ENCODE measurements around the gene TKFC. TPM values are rescaled to one million over a fixed set of nuclear protein-coding genes. Genes with fewer than 3 reads are reported as not detected.

The TKFC gene
- total RNA-seq, 1 donor from 2014 or later = 6.8 TPM

DNA sequence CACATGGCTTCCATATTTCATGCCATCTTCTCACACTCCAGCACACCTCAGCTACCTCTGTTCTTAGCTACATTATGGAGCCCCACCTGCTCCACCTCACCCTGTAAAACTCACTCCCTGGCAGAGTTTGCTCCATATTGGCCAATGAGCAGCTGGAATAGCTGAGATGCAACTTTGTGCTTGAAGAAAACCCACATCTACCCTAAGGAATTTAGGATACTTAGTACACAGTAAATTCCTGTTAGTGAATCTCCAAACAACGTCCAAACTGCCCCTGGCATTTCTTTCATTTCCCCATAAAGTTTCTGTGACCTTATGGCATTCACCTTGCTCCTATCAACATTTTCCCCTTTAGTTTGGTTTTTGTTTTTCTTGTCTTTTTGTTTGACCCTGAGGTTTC, 35.7 kb upstream of the TKFC start:
- Histone ChIP-seq H3K27me3 (ENCODE audit: control insufficient read depth in 3 of 3, insufficient read depth in 3 of 3, low read length in 3 of 3) (peaks cover 0 to 3% (median 3%) of the 10 kb centered on the region in 3 donors), H3K9me3 (ENCODE audit: control insufficient read depth in 3 of 3, low read length in 3 of 3) (no peaks in the 10 kb centered on the region), H3K4me1 (ENCODE audit: control insufficient read depth in 3 of 3, insufficient read depth in 3 of 3, low read length in 3 of 3) (peaks cover 28 to 38% (median 33%) of the 10 kb centered on the region in 3 donors), H3K9ac (ENCODE audit: low read depth in 1 of 3, low read length in 3 of 3) (no peak overlapping the region), H3K27ac (ENCODE audit: low read depth, low read length) (peak overlapping the region; percentile 44), H3K36me3 (ENCODE audit: control insufficient read depth in 3 of 3, insufficient read depth in 3 of 3, low read length in 3 of 3) (peaks cover 38 to 44% (median 39%) of the 10 kb centered on the region in 3 donors), H3K4me3 (ENCODE audit: low read length in 3 of 3) (no peak overlapping the region)

DNA sequence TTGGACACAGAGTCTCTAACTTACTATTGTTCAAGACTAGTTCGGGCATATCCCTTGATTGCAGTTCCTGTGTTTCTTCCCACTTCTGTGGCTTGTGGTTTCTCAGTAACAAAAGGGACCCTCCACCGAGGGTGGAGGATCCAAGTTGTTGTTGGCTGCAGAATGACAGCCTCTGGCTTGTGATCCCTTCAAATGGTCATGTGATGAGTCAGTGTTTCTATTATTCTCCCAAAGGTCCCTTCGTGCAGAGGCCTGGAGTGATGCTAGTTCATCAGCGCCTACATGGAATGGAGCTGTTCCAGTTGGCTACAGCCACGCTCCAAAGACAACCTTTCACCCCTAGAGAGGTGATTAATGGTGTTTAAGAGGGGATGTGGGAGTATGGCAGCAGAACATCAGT, 35.3 kb upstream of the TKFC start:
- Histone ChIP-seq H3K9me3 (ENCODE audit: control insufficient read depth in 3 of 3, low read length in 3 of 3) (no peaks in the 10 kb centered on the region), H3K9ac (ENCODE audit: low read depth in 1 of 3, low read length in 3 of 3) (no peak overlapping the region), H3K27me3 (ENCODE audit: control insufficient read depth in 3 of 3, insufficient read depth in 3 of 3, low read length in 3 of 3) (peaks cover 0 to 3% (median 0%) of the 10 kb centered on the region in 3 donors), H3K27ac (ENCODE audit: low read depth, low read length) (peak overlapping the region; percentile 44), H3K4me3 (ENCODE audit: low read length in 3 of 3) (no peak overlapping the region), H3K36me3 (ENCODE audit: control insufficient read depth in 3 of 3, insufficient read depth in 3 of 3, low read length in 3 of 3) (peaks cover 42 to 49% (median 43%) of the 10 kb centered on the region in 3 donors), H3K4me1 (ENCODE audit: control insufficient read depth in 3 of 3, insufficient read depth in 3 of 3, low read length in 3 of 3) (peaks cover 28 to 38% (median 33%) of the 10 kb centered on the region in 3 donors)

DNA sequence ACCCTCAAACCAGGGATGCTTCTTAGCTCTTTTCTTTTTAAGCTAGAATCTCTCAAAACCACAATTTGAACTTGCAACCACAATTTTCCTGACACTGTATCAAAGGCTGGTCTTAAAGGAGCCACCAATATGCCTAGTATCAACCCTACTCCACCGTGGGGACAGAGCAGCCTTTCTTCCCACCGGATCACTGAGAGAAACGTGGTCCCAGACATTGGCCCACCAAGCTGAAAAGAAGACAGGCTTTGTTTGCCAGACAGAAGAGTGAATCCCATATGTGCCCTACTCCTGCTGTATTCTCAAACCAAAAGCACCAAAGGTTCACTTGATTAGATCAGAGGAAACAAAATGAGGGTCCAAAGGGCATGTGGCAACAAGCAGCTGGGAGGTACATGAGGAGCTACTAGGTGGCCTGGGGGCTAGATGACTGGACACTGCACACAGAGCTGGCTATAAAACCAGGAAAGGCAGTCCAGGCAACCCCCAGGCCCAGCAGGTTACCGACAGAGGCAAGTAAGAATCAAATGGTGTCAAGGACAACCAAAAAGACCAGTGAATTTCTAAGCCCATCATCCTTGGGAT, 34.3 kb upstream of the TKFC start:
- Histone ChIP-seq H3K9ac (ENCODE audit: low read depth in 1 of 3, low read length in 3 of 3) (no peak overlapping the region), H3K4me1 (ENCODE audit: control insufficient read depth in 3 of 3, insufficient read depth in 3 of 3, low read length in 3 of 3) (peaks cover 24 to 33% (median 29%) of the 10 kb centered on the region in 3 donors), H3K9me3 (ENCODE audit: control insufficient read depth in 3 of 3, low read length in 3 of 3) (no peaks in the 10 kb centered on the region), H3K27me3 (ENCODE audit: control insufficient read depth in 3 of 3, insufficient read depth in 3 of 3, low read length in 3 of 3) (peaks cover 0 to 3% (median 0%) of the 10 kb centered on the region in 3 donors), H3K4me3 (ENCODE audit: low read length in 3 of 3) (no peak overlapping the region), H3K36me3 (ENCODE audit: control insufficient read depth in 3 of 3, insufficient read depth in 3 of 3, low read length in 3 of 3) (peaks cover 50 to 57% (median 50%) of the 10 kb centered on the region in 3 donors), H3K27ac (ENCODE audit: low read depth, low read length) (no peak overlapping the region)

DNA sequence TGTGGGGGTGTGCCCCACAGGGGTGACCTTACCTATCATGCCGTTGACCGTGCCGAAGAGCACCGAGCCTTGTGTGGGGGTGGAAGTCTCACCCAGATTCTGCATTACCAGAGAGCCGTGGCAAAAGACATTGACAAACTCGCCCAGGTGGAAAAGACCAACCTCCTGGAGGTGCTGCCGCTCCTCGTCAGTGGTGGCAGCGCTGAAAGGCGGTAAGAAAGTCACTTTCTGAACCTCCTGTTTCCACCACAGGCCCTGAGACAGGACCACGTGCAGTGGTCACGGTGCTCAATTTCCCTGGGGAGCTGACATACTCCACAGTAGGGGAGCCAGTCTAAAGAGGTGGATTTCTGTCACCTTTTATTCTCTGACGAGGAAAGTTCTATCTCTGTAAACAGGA, 30.5 kb upstream of the TKFC start:
- Histone ChIP-seq H3K27me3 (ENCODE audit: control insufficient read depth in 3 of 3, insufficient read depth in 3 of 3, low read length in 3 of 3) (no peaks in the 10 kb centered on the region), H3K9me3 (ENCODE audit: control insufficient read depth in 3 of 3, low read length in 3 of 3) (no peaks in the 10 kb centered on the region), H3K9ac (ENCODE audit: low read depth in 1 of 3, low read length in 3 of 3) (no peak overlapping the region), H3K27ac (ENCODE audit: low read depth, low read length) (no peak overlapping the region), H3K36me3 (ENCODE audit: control insufficient read depth in 3 of 3, insufficient read depth in 3 of 3, low read length in 3 of 3) (peaks cover 67 to 81% (median 70%) of the 10 kb centered on the region in 3 donors), H3K4me1 (ENCODE audit: control insufficient read depth in 3 of 3, insufficient read depth in 3 of 3, low read length in 3 of 3) (peaks cover 5 to 9% (median 6%) of the 10 kb centered on the region in 3 donors), H3K4me3 (ENCODE audit: low read length in 3 of 3) (no peak overlapping the region)

DNA sequence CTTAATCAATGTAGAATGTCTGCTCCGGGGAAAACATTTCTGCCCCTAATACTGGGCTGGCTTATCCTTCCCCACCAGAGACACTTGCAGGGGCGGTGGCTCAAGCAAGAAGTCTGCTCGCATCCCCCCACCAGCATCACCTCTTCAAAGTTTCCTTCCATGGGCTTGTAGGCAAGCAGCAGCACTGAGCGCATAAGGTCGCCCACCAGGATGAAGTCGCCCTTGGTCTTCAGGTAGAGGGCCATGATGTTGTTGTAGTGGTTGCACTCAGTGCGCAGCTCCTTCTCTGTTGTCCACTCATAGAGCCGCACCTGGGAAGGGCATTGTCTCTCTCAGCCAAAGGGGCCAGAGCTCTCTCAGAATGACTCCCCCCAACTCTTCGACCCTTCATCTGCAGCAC, 29.3 kb upstream of the TKFC start:
- H3K9ac ChIP-seq (ENCODE audit: low read depth in 1 of 3, low read length in 3 of 3) = no peak overlapping the region
- H3K27me3 ChIP-seq (ENCODE audit: control insufficient read depth in 3 of 3, insufficient read depth in 3 of 3, low read length in 3 of 3) = no peaks in the 10 kb centered on the region
- H3K4me1 ChIP-seq (ENCODE audit: control insufficient read depth in 3 of 3, insufficient read depth in 3 of 3, low read length in 3 of 3) = peaks cover 0 to 2% (median under 1%) of the 10 kb centered on the region in 3 donors
- H3K9me3 ChIP-seq (ENCODE audit: control insufficient read depth in 3 of 3, low read length in 3 of 3) = no peaks in the 10 kb centered on the region
- H3K36me3 ChIP-seq (ENCODE audit: control insufficient read depth in 3 of 3, insufficient read depth in 3 of 3, low read length in 3 of 3) = peaks cover 76 to 90% (median 76%) of the 10 kb centered on the region in 3 donors
- no peak overlapping the region for H3K4me3 ChIP-seq (ENCODE audit: low read length in 3 of 3)
- H3K27ac ChIP-seq (ENCODE audit: low read depth, low read length) = no peak overlapping the region

DNA sequence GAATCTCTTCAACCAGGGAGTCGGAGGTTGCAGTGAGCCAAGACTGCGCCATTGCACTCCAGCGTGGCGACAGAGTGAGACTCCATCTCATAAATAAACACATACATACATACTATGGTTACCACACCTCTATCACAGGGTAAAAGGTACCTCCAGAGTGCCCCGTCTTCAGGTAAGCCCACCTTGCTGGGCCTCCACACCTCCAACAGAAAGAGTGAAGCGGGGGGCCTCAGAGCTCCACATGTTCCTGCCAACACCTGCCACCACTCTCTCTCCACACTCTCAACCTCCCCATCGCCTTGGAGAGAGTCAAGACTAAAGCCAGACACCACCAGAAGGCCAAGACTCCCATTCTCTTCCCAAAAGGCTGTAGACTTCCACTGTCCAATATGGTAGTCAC, 27.6 kb upstream of the TKFC start:
- H3K4me3 ChIP-seq (ENCODE audit: low read length in 3 of 3) = no peak overlapping the region
- no peak overlapping the region for H3K27ac ChIP-seq (ENCODE audit: low read depth, low read length)
- H3K4me1 ChIP-seq (ENCODE audit: control insufficient read depth in 3 of 3, insufficient read depth in 3 of 3, low read length in 3 of 3) = no peaks in the 10 kb centered on the region
- no peak overlapping the region for H3K9ac ChIP-seq (ENCODE audit: low read depth in 1 of 3, low read length in 3 of 3)
- H3K36me3 ChIP-seq (ENCODE audit: control insufficient read depth in 3 of 3, insufficient read depth in 3 of 3, low read length in 3 of 3) = peaks cover 76 to 91% (median 76%) of the 10 kb centered on the region in 3 donors
- no peaks in the 10 kb centered on the region for H3K9me3 ChIP-seq (ENCODE audit: control insufficient read depth in 3 of 3, low read length in 3 of 3)
- H3K27me3 ChIP-seq (ENCODE audit: control insufficient read depth in 3 of 3, insufficient read depth in 3 of 3, low read length in 3 of 3) = no peaks in the 10 kb centered on the region

DNA sequence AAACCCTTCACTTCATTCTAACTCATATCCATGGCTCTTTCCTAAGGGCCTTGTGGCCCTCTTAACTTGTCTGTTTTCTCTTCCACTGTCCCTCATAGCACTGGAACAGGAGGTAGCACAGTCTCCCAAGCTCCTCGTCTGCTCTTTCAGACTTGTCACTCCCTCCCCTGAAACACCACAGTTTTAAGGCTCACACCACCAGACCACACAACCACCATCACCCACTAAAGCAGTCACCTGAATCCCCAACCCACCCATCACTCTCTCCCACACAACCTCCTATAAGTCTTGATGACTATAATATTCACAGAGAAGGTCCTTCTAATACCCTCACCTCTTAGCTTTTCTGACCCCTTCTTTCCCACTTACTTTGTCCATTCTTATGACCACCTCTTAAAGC, 26.8 kb upstream of the TKFC start:
- Histone ChIP-seq H3K9me3 (ENCODE audit: control insufficient read depth in 3 of 3, low read length in 3 of 3) (no peaks in the 10 kb centered on the region), H3K4me1 (ENCODE audit: control insufficient read depth in 3 of 3, insufficient read depth in 3 of 3, low read length in 3 of 3) (no peaks in the 10 kb centered on the region), H3K9ac (ENCODE audit: low read depth in 1 of 3, low read length in 3 of 3) (no peak overlapping the region), H3K27me3 (ENCODE audit: control insufficient read depth in 3 of 3, insufficient read depth in 3 of 3, low read length in 3 of 3) (no peaks in the 10 kb centered on the region), H3K36me3 (ENCODE audit: control insufficient read depth in 3 of 3, insufficient read depth in 3 of 3, low read length in 3 of 3) (peaks cover 74 to 91% (median 77%) of the 10 kb centered on the region in 3 donors), H3K4me3 (ENCODE audit: low read length in 3 of 3) (no peak overlapping the region), H3K27ac (ENCODE audit: low read depth, low read length) (no peak overlapping the region)

DNA sequence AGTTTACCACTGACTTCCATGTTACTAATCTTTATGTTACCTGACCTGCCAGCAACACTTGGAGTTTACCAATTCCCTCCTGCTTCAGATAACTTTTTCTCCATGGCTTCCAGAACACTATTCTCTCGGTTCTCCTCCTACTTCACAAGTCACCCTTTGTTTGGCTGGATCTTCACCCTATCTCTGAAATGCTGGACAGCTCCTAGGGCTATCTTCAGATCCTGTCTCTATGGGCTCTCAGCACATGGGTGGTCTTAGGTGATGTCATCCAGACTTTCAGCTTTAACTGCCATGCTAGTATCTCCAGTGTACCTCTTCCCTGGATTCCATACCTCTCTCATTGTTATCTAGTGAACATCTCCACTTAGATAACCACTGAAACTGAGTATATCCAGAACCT, 25.7 kb upstream of the TKFC start:
- Histone ChIP-seq H3K4me1 (ENCODE audit: control insufficient read depth in 3 of 3, insufficient read depth in 3 of 3, low read length in 3 of 3) (no peaks in the 10 kb centered on the region), H3K27me3 (ENCODE audit: control insufficient read depth in 3 of 3, insufficient read depth in 3 of 3, low read length in 3 of 3) (no peaks in the 10 kb centered on the region), H3K36me3 (ENCODE audit: control insufficient read depth in 3 of 3, insufficient read depth in 3 of 3, low read length in 3 of 3) (peaks cover 74 to 90% (median 78%) of the 10 kb centered on the region in 3 donors), H3K9ac (ENCODE audit: low read depth in 1 of 3, low read length in 3 of 3) (no peak overlapping the region), H3K9me3 (ENCODE audit: control insufficient read depth in 3 of 3, low read length in 3 of 3) (no peaks in the 10 kb centered on the region), H3K4me3 (ENCODE audit: low read length in 3 of 3) (no peak overlapping the region), H3K27ac (ENCODE audit: low read depth, low read length) (no peak overlapping the region)

DNA sequence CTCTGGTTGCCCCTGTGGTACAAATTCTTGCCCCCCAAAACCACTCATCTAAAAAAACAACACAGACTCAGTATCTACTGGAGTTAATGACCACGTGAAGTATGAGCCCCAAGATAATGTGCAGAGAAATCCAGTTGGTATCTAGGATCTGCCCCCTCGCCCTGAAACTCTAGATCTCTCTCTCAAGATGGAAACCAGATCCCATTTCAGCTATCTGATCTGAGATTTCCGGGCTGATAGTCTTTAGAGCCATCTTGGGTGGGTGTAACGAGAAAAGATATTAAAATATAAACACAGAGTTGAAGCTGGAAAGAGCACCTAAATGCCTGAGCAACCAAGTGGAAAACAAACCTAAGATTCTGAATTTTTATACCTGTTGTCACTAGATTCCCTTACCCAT, 23.9 kb upstream of the TKFC start:
- Histone ChIP-seq H3K27ac (ENCODE audit: low read depth, low read length) (no peak overlapping the region), H3K27me3 (ENCODE audit: control insufficient read depth in 3 of 3, insufficient read depth in 3 of 3, low read length in 3 of 3) (no peaks in the 10 kb centered on the region), H3K9me3 (ENCODE audit: control insufficient read depth in 3 of 3, low read length in 3 of 3) (no peaks in the 10 kb centered on the region), H3K4me1 (ENCODE audit: control insufficient read depth in 3 of 3, insufficient read depth in 3 of 3, low read length in 3 of 3) (no peaks in the 10 kb centered on the region), H3K4me3 (ENCODE audit: low read length in 3 of 3) (no peak overlapping the region), H3K9ac (ENCODE audit: low read depth in 1 of 3, low read length in 3 of 3) (no peak overlapping the region), H3K36me3 (ENCODE audit: control insufficient read depth in 3 of 3, insufficient read depth in 3 of 3, low read length in 3 of 3) (peaks cover 73 to 91% (median 81%) of the 10 kb centered on the region in 3 donors)

DNA sequence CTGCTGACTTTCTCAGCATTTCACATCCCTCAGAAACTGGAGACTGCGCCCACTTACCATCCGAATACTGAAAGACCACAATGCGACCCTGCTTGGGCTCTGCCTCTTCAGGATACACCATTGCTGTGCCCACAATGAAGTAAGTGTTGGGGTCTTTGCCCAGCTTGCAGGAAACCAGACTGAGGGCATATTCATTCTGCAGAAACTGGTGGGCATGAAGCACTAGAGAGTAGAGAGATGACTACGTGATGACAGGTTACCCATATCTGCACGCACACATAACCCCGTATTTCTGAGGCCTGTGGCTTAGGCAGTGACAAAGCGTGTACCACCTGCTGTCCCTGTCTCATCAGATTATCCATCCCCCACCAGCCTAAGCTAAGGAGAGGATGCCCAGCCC, 23.3 kb upstream of the TKFC start:
- no peak overlapping the region for H3K27ac ChIP-seq (ENCODE audit: low read depth, low read length)
- H3K9me3 ChIP-seq (ENCODE audit: control insufficient read depth in 3 of 3, low read length in 3 of 3) = no peaks in the 10 kb centered on the region
- H3K9ac ChIP-seq (ENCODE audit: low read depth in 1 of 3, low read length in 3 of 3) = no peak overlapping the region
- H3K27me3 ChIP-seq (ENCODE audit: control insufficient read depth in 3 of 3, insufficient read depth in 3 of 3, low read length in 3 of 3) = no peaks in the 10 kb centered on the region
- H3K36me3 ChIP-seq (ENCODE audit: control insufficient read depth in 3 of 3, insufficient read depth in 3 of 3, low read length in 3 of 3) = peaks cover 74 to 95% (median 85%) of the 10 kb centered on the region in 3 donors
- H3K4me1 ChIP-seq (ENCODE audit: control insufficient read depth in 3 of 3, insufficient read depth in 3 of 3, low read length in 3 of 3) = no peaks in the 10 kb centered on the region
- H3K4me3 ChIP-seq (ENCODE audit: low read length in 3 of 3) = no peak overlapping the region

Measured in skeletal muscle tissue (tissue), 4 donors.